H9 (cell line): ENCODE results near the gene SPTLC3. TPM values are rescaled to one million over a fixed set of nuclear protein-coding genes. Genes with fewer than 3 reads are reported as not detected.

Source experiments
- DNase-seq: peaks from one replicate; pipeline ENCODE4 v3.0.0-alpha.2; 2017
- H2AFZ ChIP-seq: one replicate; pipeline ENCODE4 v1.6.1; 2013; ENCODE audit warnings: mild to moderate bottlenecking, low read length, control low read depth, moderate library complexity
- H2AK5ac ChIP-seq: 2 replicates; pipeline ENCODE4 v1.6.1; 2013; ENCODE audit warnings: low read length, control low read depth, mixed read lengths; ENCODE audit not compliant: insufficient read length
- H2BK120ac ChIP-seq: one replicate; pipeline ENCODE4 v1.6.1; 2013; ENCODE audit warnings: low read depth, mild to moderate bottlenecking, low read length, control low read depth, inconsistent platforms; ENCODE audit not compliant: poor library complexity, severe bottlenecking
- H2BK12ac ChIP-seq: 2 replicates; pipeline ENCODE4 v1.6.1; 2013; ENCODE audit warnings: low read length, control low read depth, mixed read lengths, low read depth; ENCODE audit not compliant: insufficient read length
- H2BK15ac ChIP-seq: 2 replicates; pipeline ENCODE4 v1.6.1; 2013; ENCODE audit warnings: low read depth, low read length, control low read depth
- H2BK20ac ChIP-seq: one replicate; pipeline ENCODE4 v1.6.1; 2013; ENCODE audit warnings: low read depth, mild to moderate bottlenecking, low read length, control low read depth, inconsistent platforms; ENCODE audit not compliant: poor library complexity, severe bottlenecking
- H2BK5ac ChIP-seq: 2 replicates; pipeline ENCODE4 v1.6.1; 2013; ENCODE audit warnings: low read length, control low read depth, mixed read lengths; ENCODE audit not compliant: insufficient read length
- H3K14ac ChIP-seq: 2 replicates; pipeline ENCODE4 v1.6.1; 2013; ENCODE audit warnings: low read length, control low read depth; ENCODE audit not compliant: insufficient read depth
- H3K18ac ChIP-seq: 2 replicates; pipeline ENCODE4 v1.6.1; 2013; ENCODE audit warnings: low read depth, mild to moderate bottlenecking, mixed read lengths, low read length, control low read depth; ENCODE audit not compliant: insufficient read length
- H3K23ac ChIP-seq: 2 replicates; pipeline ENCODE4 v1.6.1; 2013; ENCODE audit warnings: low read length, control low read depth, mixed read lengths, low read depth; ENCODE audit not compliant: insufficient read length
- H3K23me2 ChIP-seq: 2 replicates; pipeline ENCODE4 v1.6.1; 2013; ENCODE audit warnings: low read depth, mild to moderate bottlenecking, mixed read lengths, low read length, control low read depth; ENCODE audit not compliant: insufficient read length, poor library complexity, severe bottlenecking
- H3K27ac ChIP-seq: 2 replicates; pipeline ENCODE4 v1.5.1; 2013; ENCODE audit warnings: low read length, control low read depth, mixed read lengths, low read depth; ENCODE audit not compliant: insufficient read length
- H3K27me3 ChIP-seq: 2 replicates; pipeline ENCODE4 v1.6.1; 2013; ENCODE audit warnings: low read length, control low read depth, inconsistent platforms; ENCODE audit not compliant: insufficient read depth
- H3K4ac ChIP-seq: 2 replicates; pipeline ENCODE4 v1.6.1; 2013; ENCODE audit warnings: low read depth, mild to moderate bottlenecking, control low read depth, inconsistent platforms, low read length, moderate library complexity
- H3K4me1 ChIP-seq: 2 replicates; pipeline ENCODE4 v1.6.1; 2013; ENCODE audit warnings: low read length, control low read depth, inconsistent platforms; ENCODE audit not compliant: insufficient read depth
- H3K4me2 ChIP-seq: 2 replicates; pipeline ENCODE4 v1.6.1; 2013; ENCODE audit warnings: low read length, control low read depth, mixed read lengths; ENCODE audit not compliant: insufficient read length, insufficient read depth
- H3K56ac ChIP-seq: 2 replicates; pipeline ENCODE4 v1.6.1; 2013; ENCODE audit warnings: low read depth, mild to moderate bottlenecking, mixed read lengths, low read length, control low read depth; ENCODE audit not compliant: insufficient read length
- H3K79me1 ChIP-seq: 2 replicates; pipeline ENCODE4 v1.6.1; 2013; ENCODE audit warnings: low read depth, mild to moderate bottlenecking, moderate library complexity, low read length, control low read depth, inconsistent platforms; ENCODE audit not compliant: insufficient read depth, poor library complexity, severe bottlenecking
- H3K79me2 ChIP-seq: 2 replicates; pipeline ENCODE4 v1.6.1; 2013; ENCODE audit warnings: low read length, control low read depth, inconsistent platforms; ENCODE audit not compliant: insufficient read depth
- H3K9ac ChIP-seq: 2 replicates; pipeline ENCODE4 v1.6.1; 2013; ENCODE audit warnings: low read length, control low read depth, mixed read lengths; ENCODE audit not compliant: insufficient read length; ENCODE audit errors: extremely low read depth
- H3K9me3 ChIP-seq: one replicate; pipeline ENCODE4 v1.6.1; 2013; ENCODE audit warnings: low read depth, low read length, inconsistent platforms; ENCODE audit not compliant: control insufficient read depth
- H3T11ph ChIP-seq: one replicate; pipeline ENCODE4 v1.6.1; 2013; ENCODE audit warnings: mild to moderate bottlenecking, low read length, control low read depth, inconsistent platforms
- H4K20me1 ChIP-seq: one replicate; pipeline ENCODE4 v1.6.1; 2013; ENCODE audit not compliant: control insufficient read depth, insufficient read length, insufficient read depth
- H4K5ac ChIP-seq: 2 replicates; pipeline ENCODE4 v1.6.1; 2013; ENCODE audit warnings: low read depth, mild to moderate bottlenecking, mixed read lengths, low read length, control low read depth; ENCODE audit not compliant: insufficient read length
- H4K8ac ChIP-seq: replicated peaks from 2 replicates; pipeline ENCODE4 v1.6.1; 2013; ENCODE audit warnings: low read length, control low read depth, mixed read lengths, low read depth; ENCODE audit not compliant: insufficient read length
- H4K91ac ChIP-seq: 2 replicates; pipeline ENCODE4 v1.6.1; 2013; ENCODE audit warnings: low read depth, mild to moderate bottlenecking, moderate library complexity, mixed read lengths, low read length, control low read depth; ENCODE audit not compliant: insufficient read length
- H3K27ac Mint-ChIP-seq, 3 experiments: 2 replicates in 2 of 3; 3 replicates in 1 of 3; pipeline ENCODE4 v1.8.0; 2020 to 2021; ENCODE audit warnings: mixed read lengths in 3 of 3, mild to moderate bottlenecking in 1 of 3, moderate library complexity in 1 of 3
- H3K27me3 Mint-ChIP-seq: 2 replicates; pipeline ENCODE4 v1.8.0; 2021; ENCODE audit warnings: low read depth, mild to moderate bottlenecking, moderate library complexity, mixed read lengths
- H3K36me3 Mint-ChIP-seq, 3 experiments: 2 replicates in 2 of 3; 3 replicates in 1 of 3; pipeline ENCODE4 v1.8.0; 2020 to 2021; ENCODE audit warnings: low read depth in 3 of 3, mixed read lengths in 3 of 3; ENCODE audit not compliant: insufficient read depth in 1 of 3
- H3K4me1 Mint-ChIP-seq, 2 experiments: 2 replicates each; pipeline ENCODE4 v1.8.0; 2020; ENCODE audit warnings: mixed read lengths in 2 of 2
- H3K4me3 Mint-ChIP-seq, 2 experiments: 2 replicates in 1 of 2; 3 replicates in 1 of 2; pipeline ENCODE4 v1.8.0; 2020 to 2021; ENCODE audit warnings: mild to moderate bottlenecking in 2 of 2, mixed read lengths in 2 of 2, moderate library complexity in 1 of 2
- H3K9me3 Mint-ChIP-seq, 2 experiments: 2 replicates in 1 of 2; 3 replicates in 1 of 2; pipeline ENCODE4 v1.8.0; 2020; ENCODE audit warnings: mild to moderate bottlenecking in 2 of 2, mixed read lengths in 2 of 2, moderate library complexity in 1 of 2
- CTCF ChIP-seq: fragments of 200-600 bp; sonication (generic); conservative IDR thresholded peaks from 3 replicates; pipeline ENCODE4 v1.8.0; 2021; ENCODE audit warnings: antibody characterized with exemption, mild to moderate bottlenecking
- WGBS: extraction: QIAGEN DNeasy Blood & Tissue Kit; methylation state at CpG from one replicate; pipeline ENCODE4 v1.1.7; 2013; ENCODE audit warnings: missing lambda C conversion rate, low lambda C conversion rate, mixed read lengths; ENCODE audit not compliant: insufficient read length; ENCODE audit errors: extremely low coverage; 5-methylcytosine and 5-hydroxymethylcytosine counted together
- total RNA-seq: library from RNA; stranded (reverse); gene quantifications from 2 replicates; pipeline ENCODE4 v1.2.1, GENCODE V29; 2021

The SPTLC3 gene
- total RNA-seq, 1 experiment from 2014 or later: 0.68 TPM

- Mint-ChIP-seq H3K27me3 (no peaks in the 10 kb centered on the region), H3K36me3 (peaks cover 8 to 18% (median 8%) of the 10 kb centered on the region in 3 experiments), H3K9me3 (peaks cover 18 to 20% of the 10 kb centered on the region in 2 experiments), H3K4me1 (peaks cover 7 to 13% of the 10 kb centered on the region in 2 experiments), H3K27ac (no peak overlapping the region), H3K4me3 (no peak overlapping the region)
- DNase-seq: no peak
- no peak overlapping the region for H3K23ac ChIP-seq
- no peaks in the 10 kb centered on the region for H4K20me1 ChIP-seq
- H3K4me2 ChIP-seq: no peak overlapping the region
- no peak overlapping the region for H4K5ac ChIP-seq
- H3K14ac ChIP-seq: no peak overlapping the region
- H3K9me3 ChIP-seq: no peaks in the 10 kb centered on the region
- no CpG with 5 or more reads among the region's 1 CpG for WGBS
- no peak overlapping the region for H3K9ac ChIP-seq
- H3K23me2 ChIP-seq: no peaks in the 10 kb centered on the region
- H4K91ac ChIP-seq: no peak overlapping the region
- no peak overlapping the region for H3T11ph ChIP-seq
- no peak overlapping the region for H3K56ac ChIP-seq
- TF ChIP-seq CTCF: no peak
- H3K18ac ChIP-seq: no peak overlapping the region
- H2AK5ac ChIP-seq: no peak overlapping the region
- no peaks in the 10 kb centered on the region for H3K27me3 ChIP-seq
- H2BK15ac ChIP-seq: no peak overlapping the region
- no peak overlapping the region for H2BK5ac ChIP-seq
- no peaks in the 10 kb centered on the region for H3K79me2 ChIP-seq
- no peaks in the 10 kb centered on the region for H3K79me1 ChIP-seq
- H2AFZ ChIP-seq: no peak overlapping the region
- H2BK20ac ChIP-seq: no peak overlapping the region
- no peak overlapping the region for H4K8ac ChIP-seq
- no peak overlapping the region for H2BK120ac ChIP-seq
- H3K27ac ChIP-seq: no peak overlapping the region
- H3K4me1 ChIP-seq: peaks cover 6% of the 10 kb centered on the region
- no peak overlapping the region for H3K4ac ChIP-seq
- no peak overlapping the region for H2BK12ac ChIP-seq
These were observed 16.4 kb downstream of the SPTLC3 start for GRCh38 chr20:13025181-13025580.
